ENCODE results near the gene PRKCH.

DNA sequence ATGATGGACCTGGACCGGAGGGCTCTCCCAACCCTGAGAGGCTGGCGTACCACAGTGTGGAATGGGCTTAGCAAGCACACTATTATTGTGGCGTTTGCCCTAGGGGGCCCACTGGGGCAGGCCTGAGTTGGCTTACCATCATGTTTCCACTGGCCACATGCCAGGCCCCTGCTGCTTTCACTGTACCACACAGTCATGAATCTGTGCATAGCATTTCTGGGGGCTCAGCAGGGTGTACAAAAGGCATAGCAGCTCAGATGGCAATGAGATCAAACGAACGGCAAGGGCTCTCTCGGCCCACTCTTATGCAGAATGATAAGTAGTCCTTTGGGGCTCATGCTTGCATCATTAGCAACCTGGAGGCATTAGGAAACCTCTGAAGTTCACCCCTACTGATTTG, 236.9 kb downstream of the PRKCH start:
- TF ChIP-seq REST (IDR thresholded peaks at IDR 0.05; ENCODE audit: insufficient read depth in 1 of 2, low read depth in 2 of 2, low read length in 2 of 2) (no peak), SIN3A (IDR thresholded peaks at IDR 0.05; ENCODE audit: borderline replicate concordance, insufficient read depth, low read length) (no peak), POLR2AphosphoS5 (IDR thresholded peaks at IDR 0.05; ENCODE audit: low read depth, low read length) (no peak)
